ENCODE results near the gene LCORL.
"Not testable (repeated sequence)": the region's sequence is repeated elsewhere in the genome, so short reads cannot be mapped to it uniquely, and the experiment has no call there.

Gene LCORL

DNA sequence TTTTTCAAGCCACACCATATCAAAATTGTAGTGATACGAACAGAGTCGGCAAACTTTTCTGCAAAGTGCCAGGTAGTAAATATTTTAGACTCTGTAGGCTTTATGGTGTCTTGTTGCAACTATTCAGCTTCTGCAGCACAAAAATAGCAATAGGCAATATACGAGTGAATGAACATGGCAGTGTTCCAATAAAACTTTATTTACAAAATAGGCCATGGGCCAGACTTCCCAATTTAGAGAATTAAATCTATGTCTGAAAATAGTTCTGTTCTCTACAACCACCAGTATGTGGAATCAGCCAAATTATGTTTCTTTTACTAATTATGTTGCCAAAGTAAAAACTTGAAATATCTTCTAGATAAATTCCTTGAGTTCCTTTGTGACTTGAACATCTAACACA is 154.3 kb downstream of the LCORL start:
- FAIRE-seq (no peak), DNase-seq (ENCODE audit: extremely low spot score, insufficient read length, low read depth) (no peak)

DNA sequence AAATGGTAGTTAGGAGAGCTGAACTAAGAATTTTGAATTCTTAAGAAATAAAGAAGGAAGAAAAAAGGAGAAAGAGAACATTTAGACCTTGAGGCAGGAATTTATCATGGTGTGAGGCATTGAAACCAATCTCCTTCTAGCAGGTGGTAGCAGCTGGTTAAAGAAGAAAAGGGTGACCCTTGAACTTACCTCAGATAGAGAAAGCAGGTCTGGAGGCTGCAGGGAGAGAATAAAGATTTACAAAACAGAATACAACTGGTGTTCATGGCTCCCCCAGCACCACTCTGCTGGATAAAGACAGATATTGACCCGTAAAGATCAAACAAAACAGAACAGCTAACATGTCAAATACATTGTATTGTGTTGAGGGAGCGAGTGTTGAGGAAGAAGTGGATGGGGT is 154.7 kb downstream of the LCORL start:
- no peak for DNase-seq (ENCODE audit: extremely low spot score, insufficient read length, low read depth)

DNA sequence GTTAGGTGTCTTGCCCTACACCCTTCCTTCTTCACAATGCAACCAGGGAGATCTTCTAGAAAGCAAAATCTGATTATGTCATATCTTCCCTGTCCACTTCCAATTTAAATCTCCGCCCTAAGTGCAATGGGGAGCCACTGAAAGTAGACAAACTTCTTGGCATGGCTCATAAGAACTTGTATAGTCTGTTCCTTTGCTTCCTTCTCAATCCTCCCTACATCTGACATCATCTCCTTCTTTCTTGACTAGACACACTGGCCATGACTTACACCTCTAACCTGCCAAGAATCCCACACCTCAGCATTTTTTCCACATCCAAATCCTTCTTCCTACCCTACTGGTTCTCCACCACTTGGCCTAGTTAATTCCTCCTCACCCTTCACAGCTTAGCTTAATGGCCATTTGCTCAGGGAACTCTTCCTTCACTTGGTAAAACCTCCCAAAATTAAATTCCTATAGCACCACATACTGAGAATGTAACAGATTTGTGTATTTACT is 155.6 kb downstream of the LCORL start:
- FAIRE-seq (no peak), DNase-seq (ENCODE audit: extremely low spot score, insufficient read length, low read depth) (no peak)

More for the DNA sequence above, 154.7 kb downstream of the LCORL start:
- no peak for FAIRE-seq

DNA sequence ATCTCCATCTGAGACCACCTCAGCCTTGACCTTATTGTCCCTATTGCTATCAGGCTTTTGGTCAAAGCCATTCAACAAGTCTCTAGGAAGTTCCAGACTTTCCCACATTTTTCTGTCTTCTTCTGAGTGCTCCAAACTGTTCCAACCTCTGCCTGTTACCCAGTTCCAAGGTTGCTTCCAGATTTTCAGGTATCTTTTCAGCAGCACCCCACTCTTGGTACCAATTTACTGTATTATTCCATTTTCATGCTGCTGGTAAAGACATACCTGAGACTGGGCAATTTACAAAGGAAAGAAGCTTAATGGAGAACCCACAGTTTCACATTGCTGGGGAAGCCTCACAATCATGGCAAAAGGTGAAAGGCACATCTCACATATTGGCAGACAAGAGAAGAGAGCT is 159.6 kb downstream of the LCORL start:
- not testable (repeated sequence) for DNase-seq (ENCODE audit: extremely low spot score, insufficient read length, low read depth); FAIRE-seq

DNA sequence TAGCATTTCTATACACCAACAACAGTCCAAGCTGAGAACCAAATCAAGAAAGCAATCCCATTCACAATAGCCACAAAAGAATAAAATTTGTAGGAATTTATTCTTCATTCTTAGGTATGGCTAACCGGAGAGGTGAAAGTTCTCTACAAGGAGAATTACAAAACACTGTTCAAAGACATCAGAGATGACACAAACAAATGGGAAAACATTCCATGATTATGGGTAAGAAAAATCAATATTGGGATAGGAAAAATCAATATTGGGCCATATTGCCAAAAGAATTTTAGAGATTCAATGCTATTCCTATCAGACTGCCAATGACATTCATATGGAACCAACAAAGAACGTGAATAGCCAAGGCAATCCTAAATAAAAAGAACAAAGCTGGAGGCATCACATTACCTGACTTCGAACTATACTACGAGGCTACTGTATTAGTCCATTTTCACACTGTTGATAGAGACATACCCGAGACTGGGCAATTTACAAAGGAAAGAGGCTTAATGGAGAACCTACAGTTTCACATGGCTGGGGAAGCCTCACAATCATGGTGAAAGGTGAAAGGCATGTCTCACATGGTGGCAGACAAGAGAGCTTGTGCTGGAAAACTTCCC is 161.7 kb downstream of the LCORL start:
- DNase-seq (ENCODE audit: extremely low spot score, insufficient read length, low read depth) = no peak
- FAIRE-seq = no peak

DNA sequence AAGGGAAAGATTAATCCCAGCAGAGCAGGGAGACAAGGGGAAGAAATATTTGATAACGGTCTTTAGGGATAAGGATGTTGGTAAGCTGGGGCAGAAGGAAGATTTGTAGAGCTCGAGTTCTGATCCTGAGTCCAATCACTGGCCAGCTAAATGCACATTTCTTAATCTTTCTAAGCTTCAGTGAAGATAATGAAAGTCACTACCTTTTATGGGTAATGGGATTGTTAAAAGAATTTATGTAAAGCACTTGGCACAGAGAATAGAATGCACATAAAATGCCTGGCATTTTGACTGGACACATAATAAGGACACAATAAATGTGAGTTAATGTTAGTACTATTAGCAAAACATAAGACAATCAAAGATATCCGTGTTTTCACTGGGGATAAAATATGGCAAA is 167.5 kb downstream of the LCORL start:
- FAIRE-seq (no peak), DNase-seq (ENCODE audit: extremely low spot score, insufficient read length, low read depth) (no peak)

DNA sequence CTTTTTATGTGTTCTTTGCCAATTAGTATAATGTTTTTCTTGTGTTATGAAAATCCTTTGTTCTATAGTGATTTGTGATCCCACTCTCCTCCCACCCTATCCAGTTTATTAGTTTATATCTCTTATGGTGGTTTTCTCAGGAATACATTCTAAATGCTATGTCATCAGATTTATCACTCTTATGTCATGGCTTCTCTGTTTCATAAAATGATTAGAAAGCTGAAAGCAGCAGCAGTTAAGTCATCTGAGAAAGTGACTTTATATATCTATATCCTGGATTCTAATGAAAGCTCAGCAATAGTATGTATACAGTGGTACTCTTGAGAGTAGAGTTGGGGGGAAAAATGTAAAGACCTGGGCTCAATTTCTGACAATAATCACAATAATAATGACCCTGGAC is 169.6 kb downstream of the LCORL start:
- no peak for FAIRE-seq
- DNase-seq (ENCODE audit: extremely low spot score, insufficient read length, low read depth) = no peak

DNA sequence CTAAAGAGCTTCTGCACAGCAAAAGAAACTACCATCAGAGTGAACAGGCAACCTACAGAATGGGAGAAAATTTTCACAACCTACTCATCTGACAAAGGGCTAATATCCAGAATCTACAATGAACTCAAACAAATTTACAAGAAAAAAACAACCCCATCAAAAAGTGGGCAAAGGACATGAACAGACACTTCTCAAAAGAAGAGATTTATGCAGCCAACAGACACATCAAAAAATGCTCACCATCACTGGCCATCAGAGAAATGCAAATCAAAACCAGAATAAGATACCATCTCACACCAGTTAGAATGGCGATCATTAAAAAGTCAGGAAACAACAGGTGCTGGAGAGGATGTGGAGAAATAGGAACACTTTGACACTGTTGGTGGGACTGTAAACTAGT is 171.3 kb downstream of the LCORL start:
- not testable (repeated sequence) for DNase-seq (ENCODE audit: extremely low spot score, insufficient read length, low read depth); FAIRE-seq

DNA sequence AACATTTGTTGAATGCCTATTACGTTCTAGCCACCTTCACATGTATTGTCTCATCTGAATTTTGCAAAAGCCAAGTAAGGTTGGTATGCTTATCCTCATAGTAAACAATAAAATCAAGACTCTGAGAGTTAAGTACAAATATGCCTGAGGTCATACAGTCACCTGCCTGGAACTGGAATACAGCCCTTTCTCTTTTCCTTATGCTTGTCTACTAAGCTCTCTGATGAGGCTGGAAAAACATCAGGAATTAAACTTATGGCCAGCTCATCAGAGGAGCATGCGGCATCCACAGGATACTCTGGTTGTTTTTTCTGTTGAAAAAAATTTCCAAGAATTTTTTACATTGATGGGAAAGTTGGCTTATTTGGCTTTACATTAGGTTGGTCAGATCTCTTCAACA is 175.3 kb downstream of the LCORL start:
- DNase-seq (ENCODE audit: extremely low spot score, insufficient read length, low read depth) (no peak), FAIRE-seq (no peak)

DNA sequence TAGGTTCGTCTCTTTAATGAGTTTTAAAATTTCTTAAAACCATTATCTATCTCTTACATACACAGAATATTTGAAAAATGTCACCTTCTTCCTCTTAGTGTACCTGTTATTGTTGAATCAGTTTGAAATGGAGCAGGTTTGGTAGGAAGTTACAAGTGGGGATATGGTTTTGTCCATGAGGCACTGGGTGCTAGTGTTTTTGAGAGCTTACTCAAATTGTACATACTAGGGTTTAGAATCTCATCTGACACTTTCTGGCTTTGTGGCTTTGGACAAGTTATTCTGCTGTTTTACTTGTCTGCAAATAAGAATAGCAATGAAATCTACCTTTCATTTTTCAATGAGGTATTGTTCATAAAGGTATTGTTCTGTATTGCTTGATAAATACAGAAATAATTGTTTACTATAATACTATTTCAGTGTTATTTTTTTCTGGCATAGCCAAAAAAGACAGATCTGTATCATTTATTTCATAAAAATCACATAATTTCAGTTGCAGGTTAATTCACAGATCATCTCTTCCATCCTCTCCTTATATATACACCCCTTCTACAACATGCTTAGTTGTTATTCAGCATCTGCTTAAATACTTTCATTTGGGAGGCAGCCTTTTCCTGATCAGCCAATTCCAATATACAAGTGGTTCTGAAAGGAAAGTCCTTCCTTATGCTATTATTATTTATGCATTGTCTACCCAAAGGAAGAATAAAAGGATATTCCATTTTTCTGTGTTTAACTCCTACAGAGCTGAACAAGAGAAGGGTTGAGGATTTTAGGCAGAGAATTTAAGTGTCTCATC is 197.5 kb downstream of the LCORL start:
- no peak for DNase-seq (ENCODE audit: extremely low spot score, insufficient read length, low read depth)
- FAIRE-seq = peak; percentile 26

DNA sequence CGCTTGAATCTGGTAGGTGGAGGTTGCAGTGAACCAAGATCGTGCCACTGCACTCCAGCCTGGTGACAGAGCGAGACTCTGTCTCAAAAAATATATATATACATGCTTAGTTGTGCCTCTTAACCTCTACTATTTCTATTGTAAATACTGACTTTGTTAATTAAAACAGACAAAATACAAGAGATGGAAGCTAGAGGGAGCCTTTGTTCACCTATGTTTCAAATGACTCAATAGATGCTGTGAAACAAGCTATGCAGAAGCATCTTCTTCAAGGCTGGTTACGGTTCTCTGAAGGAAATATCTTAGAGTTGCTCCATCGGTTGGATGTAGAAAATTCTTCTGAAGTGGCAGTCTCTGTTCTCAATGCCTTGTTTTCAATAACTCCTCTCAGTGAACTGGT is 204.5 kb downstream of the LCORL start:
- peak; percentile 75 for FAIRE-seq
- no peak for DNase-seq (ENCODE audit: extremely low spot score, insufficient read length, low read depth)

DNA sequence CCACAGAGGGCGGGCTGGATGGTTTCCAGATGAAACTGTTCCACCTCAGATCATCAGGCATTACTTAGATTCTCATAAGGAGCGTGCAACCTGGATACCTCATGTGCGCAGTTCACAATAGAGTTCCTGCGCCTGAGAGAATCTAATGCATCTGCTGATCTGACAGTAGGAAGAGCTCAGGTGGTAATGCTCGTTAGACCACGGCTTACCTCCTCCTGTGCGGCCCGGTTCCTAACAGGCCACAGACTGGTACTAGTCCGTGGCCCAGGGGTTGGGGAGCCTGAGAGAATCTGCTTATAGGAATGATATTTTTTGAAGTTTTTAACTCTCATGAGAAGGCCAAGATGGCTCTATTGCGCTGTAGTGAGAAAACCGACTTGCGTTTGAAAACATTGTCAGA is 205.4 kb downstream of the LCORL start:
- FAIRE-seq (no peak), DNase-seq (ENCODE audit: extremely low spot score, insufficient read length, low read depth) (no peak)

DNA sequence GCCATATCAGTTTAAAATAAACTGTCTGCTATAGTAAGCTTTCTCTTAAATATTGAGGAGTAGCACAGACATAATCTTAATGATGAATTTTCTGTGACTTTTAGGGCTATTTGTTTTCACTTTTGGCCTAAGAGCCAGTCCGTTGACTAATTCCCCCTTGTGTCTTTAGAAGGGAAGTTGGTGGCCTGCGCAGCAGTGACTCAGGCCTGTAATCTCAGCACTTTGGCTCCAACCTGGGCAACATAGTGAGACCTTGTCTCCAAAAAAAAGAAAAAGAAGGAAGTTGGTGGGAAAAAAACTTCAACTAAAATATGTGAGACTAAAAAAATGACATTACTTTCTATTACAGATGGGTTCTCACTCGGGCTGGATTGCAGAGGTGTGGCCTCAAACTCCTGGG is 207.4 kb downstream of the LCORL start:
- FAIRE-seq (no peak), DNase-seq (ENCODE audit: extremely low spot score, insufficient read length, low read depth) (no peak)

DNA sequence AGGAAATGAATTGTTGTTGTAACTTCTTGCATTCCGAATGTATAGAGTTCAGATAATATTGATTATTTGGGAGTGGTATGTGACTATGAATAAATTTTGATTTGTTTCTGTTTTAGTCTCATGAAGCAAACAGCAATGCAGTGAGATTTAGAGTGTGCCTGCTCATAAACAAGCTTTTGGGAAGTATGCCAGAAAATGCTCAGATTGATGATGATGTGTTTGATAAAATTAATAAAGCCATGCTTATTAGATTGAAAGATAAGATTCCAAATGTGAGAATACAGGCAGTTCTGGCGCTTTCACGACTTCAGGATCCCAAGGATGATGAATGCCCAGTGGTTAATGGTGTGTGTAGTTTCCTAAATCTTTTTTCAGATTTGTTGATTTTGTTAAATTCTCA is 208.8 kb downstream of the LCORL start:
- FAIRE-seq (peak; percentile 26), DNase-seq (ENCODE audit: extremely low spot score, insufficient read length, low read depth) (no peak)

DNA sequence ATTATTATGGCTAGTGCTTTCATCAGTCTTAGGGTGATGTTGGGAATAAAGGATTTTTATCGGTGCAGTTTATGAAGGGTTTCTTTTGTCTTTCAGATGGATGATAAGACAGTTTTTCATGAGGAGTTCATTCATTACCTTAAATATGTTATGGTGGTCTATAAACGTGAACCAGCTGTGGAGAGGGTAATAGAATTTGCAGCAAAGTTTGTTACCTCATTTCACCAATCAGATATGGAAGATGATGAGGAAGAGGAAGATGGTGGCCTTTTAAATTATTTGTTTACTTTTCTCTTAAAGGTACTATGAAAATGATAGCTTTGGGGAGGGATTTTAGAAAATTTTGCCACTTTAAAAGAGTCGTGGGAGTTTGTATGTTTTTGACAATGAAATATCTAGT is 209.4 kb downstream of the LCORL start:
- FAIRE-seq (no peak), DNase-seq (ENCODE audit: extremely low spot score, insufficient read length, low read depth) (no peak)

DNA sequence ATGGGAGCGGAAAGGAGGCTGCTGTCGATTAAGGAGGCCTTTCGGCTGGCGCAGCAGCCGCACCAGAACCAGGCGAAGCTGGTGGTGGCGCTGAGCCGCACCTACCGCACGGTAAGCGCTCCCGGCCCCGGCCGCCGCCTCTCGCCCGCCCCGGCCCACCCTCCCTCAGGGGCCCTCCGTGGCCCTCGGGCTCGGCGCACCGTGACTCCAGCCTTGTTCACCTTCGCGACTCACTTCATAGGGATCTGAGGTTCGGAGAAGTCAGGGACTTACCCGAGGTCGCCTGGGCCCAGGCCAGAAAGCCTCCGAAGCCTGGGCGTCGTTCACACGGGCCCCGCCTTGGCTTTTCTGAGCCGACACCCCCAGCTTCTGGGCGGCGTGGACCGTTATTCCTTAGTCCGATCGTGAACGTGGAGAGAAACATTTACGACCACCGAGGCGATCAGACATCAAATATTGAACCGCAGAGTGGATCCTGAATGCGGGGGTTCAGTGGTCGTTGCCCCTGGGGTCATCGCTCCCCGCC is 210.4 kb downstream of the LCORL start:
- FAIRE-seq (peak; percentile 49), DNase-seq (ENCODE audit: extremely low spot score, insufficient read length, low read depth) (no peak)

DNA sequence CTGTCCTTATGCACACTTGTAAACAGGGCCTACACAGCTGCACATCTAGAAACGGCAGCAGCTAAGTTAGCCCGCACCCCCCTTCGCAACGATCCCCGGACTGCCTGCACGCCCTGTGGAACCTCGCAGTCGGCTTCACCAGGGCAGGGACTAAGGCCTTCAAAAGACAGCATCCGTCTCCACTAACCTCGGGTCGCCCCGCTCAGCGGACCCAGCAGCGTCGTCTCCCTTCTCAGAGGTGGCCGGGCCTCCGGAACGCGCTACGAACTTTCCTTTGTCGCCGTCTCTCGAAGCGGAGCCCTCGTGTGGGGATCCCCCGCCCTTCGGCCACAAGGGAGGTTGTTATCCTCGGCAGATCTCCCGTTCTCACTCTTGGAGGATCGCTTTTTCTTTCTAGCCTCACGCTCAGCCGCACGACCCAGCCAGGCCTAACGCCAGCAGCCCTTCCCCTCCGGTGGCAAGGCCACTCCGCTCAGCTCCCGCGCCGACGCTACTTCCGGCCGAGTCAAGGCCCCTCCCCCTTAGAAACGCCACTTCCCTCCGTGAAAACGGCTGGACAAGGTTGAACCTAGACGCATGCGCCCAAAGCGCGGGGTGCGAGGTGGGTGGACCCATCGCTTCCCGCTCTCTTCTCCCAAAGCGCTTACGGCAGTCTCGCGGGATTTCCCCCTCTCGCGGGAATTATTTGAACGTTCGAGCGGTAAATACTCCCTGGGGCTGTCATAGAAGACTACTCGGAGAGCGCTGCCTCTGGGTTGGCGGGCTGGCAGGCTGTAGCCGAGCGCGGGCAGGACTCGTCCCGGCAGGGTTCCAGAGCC is 211.1 kb downstream of the LCORL start, which contains the start of the genes DCAF16 and NCAPG:
TSS of gene DCAF16 (minus strand) at position 498 of the 818 bp plus-strand sequence. CDS start 6,616 bp downstream, outside the sequence.
TSS of gene NCAPG (plus strand) at position 720 of the 818 bp plus-strand sequence. CDS start 99 bp downstream, outside the sequence.
- peak; percentile 100 for FAIRE-seq
- peak; percentile 89 for DNase-seq (ENCODE audit: extremely low spot score, insufficient read length, low read depth)

DNA sequence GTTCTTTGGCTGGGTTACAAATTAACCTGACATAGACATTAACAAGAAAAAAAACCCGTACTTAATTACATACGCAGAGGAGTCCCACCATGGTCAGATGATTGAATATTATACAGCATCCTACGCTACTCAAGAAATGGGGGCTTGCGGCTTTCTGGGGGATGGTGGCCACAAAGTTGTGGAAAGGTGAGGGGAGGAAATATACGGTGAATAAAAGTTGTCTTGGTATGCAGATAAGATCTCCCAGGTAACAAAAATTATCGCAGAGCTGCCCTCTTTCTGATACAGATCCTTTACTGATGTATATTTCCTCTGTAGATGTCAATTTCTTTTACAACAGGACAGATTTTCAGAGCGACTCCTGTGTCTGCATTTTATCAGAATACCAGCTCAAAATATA is 211.9 kb downstream of the LCORL start:
- DNase-seq (ENCODE audit: extremely low spot score, insufficient read length, low read depth) (no peak), FAIRE-seq (no peak)

DNA sequence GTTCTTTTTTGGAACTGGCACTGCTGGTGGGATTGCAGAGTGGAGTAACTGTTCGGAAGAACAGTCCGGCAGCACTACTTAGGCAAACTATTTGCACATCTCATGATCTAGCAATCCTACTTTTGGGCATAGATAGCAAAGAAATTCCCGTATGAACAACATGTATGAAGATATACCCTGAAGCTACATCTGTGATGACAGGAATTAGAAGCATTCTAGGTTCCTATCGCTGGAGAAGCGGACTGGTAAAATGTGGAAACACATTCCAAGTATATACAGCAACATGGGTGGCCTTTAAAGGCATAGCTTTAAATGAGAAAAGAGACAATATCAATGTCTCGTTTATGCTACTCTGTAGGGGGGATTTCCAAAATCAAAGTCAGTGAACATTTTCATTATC is 214.1 kb downstream of the LCORL start:
- no peak for DNase-seq (ENCODE audit: extremely low spot score, insufficient read length, low read depth)
- no peak for FAIRE-seq

DNA sequence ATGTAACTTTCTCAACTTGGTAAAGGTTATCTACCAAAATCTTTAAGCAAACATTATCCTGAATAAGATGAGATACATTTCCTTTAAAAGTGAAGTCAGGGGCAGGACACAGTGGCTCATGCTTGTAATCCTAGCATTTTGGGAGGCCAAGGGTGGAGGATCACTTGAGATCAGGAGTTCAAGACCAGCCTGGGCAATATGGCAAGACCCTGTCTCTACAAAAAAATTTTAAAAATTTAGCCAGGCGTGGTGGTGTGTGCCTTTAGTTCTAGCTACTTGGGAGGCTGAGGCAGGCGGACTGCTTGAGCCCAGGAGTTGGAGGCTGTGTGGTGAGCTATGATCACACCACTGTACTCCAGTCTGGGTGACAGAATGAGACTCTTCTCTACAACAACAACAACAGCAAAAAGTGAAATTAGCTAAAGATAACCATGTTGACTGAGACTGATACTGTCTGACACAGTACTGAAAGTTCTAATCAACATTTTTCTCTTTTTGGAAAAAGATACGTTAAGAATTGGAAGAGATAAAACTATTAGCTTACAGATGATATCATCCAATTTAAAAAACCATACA is 215.9 kb downstream of the LCORL start:
- no peak for FAIRE-seq
- DNase-seq (ENCODE audit: extremely low spot score, insufficient read length, low read depth) = no peak
